HEK293T (cell line): ENCODE measurements around the gene SLC16A12.

Source experiments
- ARNT ChIP-seq: fragments of 450-650 bp; IDR thresholded peaks from 2 replicates; pipeline ENCODE4 v1.6.1; 2017; ENCODE audit warnings: mild to moderate bottlenecking
- CTBP1 ChIP-seq: fragments of 450-650 bp; IDR thresholded peaks from 2 replicates; pipeline ENCODE4 v1.6.1; 2016; ENCODE audit warnings: borderline replicate concordance
- FOXA1 ChIP-seq: fragments of 450-650 bp; IDR thresholded peaks from 2 replicates; pipeline ENCODE4 v1.6.1; 2016; ENCODE audit warnings: mild to moderate bottlenecking
- HDGF ChIP-seq: fragments of 450-650 bp; IDR thresholded peaks from 2 replicates; pipeline ENCODE4 v1.6.1; 2017; ENCODE audit warnings: antibody characterized with exemption, borderline replicate concordance
- LEF1 ChIP-seq: fragments of 450-650 bp; IDR thresholded peaks from 2 replicates; pipeline ENCODE4 v1.6.1; 2017; ENCODE audit warnings: mild to moderate bottlenecking, borderline replicate concordance
- SUZ12 ChIP-seq: fragments of 450-650 bp; IDR thresholded peaks from 2 replicates; pipeline ENCODE4 v1.6.1; 2016; ENCODE audit warnings: mild to moderate bottlenecking

- no peak for TF ChIP-seq ARNT
- TF ChIP-seq FOXA1: no peak
- TF ChIP-seq LEF1: no peak
- TF ChIP-seq SUZ12: no peak
- no peak for TF ChIP-seq CTBP1
- no peak for TF ChIP-seq HDGF
Observed at GRCh38 chr10:89543841-89544240, 8.4 kb upstream of the SLC16A12 start.
